Measurements from ENCODE around the gene GAS7.

The GAS7 gene

GRCh38 chr17:10136258-10136981, 62.0 kb downstream of the GAS7 start:
- DNase-seq, result no peak

DNA sequence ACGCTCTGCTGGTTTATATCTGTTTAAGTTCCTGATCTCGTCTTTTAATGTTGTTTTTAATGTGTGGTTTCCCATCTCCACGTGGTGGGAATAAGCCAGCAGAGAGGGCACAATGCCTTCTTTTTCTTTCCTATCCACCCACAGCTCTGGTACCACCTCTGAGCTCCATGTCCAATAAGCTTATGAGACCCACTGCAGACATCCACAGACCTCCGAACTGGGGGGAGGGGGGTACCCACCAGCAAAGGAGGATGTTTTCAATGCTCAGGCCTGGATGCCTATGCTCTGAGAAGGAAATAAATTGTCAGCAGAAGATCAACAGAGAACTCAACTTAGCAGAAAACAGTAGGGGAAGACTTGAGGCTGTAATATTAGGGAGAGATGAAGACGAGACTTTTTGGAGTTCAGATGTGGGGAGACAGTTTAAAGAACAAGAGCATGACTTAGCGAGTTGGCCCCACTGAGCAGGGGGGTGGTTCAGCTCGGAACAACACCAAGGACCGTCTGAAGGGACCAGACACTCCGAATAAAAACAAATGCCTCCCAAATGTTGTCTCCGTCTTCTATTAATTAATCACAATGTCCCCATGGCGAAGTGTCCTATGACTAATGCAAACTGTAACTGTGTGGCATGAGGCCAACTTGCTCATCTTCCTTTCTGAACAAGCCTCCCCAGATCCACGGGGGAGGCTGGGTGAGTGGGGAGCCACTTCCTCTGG, 62.7 kb downstream of the GAS7 start:
- peak in 12 of 56 donors; percentile 10 to 66 (median 20) for DNase-seq

DNA sequence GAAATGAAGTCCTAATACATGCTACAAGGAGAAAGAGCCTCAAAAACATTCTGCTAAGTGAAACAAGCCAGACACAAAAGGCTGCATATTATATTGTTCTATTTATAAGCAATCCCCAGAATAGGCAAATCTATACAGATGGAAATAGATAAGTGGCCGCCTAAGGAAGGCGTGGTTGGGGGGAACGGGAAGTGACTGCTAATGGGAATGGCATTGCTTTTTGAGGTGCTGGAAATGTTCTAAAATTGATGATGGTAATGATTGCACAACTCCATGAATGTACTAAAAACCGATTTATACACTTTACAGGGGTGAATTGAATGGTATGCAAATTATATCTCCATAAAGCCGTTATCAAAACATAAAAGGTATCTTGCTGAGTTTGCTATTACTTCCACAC, 67.7 kb downstream of the GAS7 start:
- DNase-seq, result no peak

GRCh38 chr17:10130263-10130662, 68.1 kb downstream of the GAS7 start:
- DNase-seq, result no peak

DNA sequence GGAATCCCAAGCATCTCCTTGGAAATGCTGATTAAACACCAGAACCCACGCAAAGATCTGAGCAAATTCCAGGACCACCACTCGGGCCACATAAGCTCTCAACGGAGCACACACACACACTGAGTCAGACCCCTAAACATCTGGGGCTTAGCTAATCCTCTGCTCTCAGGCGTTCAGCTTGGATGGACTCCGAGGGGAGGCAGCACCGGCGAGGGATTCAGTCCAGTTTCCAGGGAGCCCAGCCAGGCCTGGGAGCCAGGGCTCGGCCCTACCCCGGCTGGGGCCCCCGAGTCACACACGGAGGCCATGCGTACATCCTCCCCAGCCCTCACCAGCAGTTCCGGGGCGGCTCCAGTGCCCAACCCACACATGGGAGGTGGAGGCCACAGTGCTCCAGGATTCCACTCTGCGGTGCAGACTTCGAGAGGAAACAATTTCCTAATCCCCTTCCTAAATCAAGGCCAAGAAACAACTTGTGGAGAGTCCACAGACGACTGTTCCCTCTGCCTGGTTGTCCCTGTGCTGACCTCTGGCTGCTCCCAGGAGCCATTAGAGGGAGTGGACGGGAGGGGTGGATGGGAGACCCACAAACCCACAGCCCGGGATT, 70.5 kb downstream of the GAS7 start:
- DNase-seq, result peak in 22 of 56 donors; percentile 11 to 66 (median 35)

DNA sequence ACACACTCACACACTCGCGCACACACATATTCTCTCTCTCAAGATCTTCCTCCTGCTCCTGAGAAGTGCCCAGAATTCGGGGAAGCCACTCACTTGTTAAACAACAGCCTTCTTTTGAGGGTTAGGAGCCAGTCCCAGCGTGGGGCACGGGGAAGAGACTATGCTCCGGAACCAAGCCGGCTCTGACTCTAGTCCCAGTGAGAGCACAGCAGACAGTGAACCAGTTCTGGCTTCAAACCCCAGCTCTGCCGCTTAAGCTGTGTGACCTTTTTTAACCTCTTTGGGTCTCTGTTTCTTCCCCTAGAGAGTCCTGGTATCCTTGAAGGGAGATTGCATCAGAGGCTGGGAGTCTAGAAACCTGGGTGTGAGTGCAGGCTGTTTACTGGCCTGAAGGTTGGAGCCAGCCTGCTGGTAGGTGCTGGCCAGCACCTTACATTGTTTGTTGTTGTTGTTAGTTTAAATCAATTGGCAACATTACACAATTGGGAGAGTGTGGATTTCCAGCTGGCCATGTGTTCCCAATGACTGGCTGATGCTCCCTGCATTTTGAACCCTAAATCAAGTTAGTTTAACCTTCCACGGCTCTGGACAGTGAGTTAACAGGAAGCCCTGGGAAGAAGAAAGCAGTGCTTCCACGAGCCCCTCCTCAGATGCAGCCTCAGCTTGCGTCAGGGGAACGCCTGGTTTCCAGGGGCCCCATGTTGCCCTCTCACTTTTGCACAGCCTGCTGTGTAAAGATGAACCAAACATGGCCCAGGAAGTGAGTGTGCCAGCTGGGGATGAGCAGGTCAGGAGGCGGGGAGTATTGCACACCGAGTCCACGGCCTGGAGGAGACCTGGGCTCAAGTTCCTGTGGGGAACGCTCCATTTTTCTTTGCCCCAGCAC, 71.5 kb downstream of the GAS7 start:
- no peak for DNase-seq

- no peak for DNase-seq
Measured at GRCh38 chr17:10126276-10126615, 72.2 kb downstream of the GAS7 start.

DNA sequence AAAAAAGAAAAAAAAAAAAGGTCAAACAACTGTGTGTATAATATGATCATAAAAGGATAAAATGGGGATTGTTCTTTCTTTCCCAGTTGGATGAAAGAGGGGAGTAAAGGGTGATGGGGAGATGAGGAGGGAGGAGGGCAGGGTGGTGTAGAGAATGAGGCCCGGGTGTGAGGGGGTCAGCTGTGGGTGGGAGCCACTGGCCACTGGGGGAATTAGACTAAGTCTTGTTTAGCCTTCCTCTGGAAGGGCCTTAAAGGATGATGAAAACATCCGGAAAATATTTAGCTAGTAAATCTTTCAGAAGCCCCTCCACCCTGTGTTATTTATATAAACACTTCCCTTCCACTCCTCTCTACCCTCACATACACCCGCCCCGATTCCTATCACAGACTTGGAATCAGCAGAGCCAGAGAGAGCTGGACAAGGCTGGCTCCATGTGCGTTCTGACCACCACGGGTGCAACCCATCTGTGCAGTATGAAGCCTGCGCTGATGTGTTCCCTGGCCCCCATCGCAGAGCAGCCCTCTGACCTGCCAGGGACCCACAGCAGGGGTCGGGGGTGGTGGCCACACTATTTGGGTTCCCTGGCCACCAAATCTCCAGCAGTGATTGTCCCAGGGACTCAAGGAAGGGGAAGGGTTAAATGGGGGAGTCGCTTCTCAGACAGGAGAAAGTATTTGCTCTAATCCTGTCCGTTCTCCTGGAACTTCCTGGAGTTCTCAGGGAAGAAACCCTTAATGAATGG, 72.7 kb downstream of the GAS7 start:
- no peak for DNase-seq

DNA sequence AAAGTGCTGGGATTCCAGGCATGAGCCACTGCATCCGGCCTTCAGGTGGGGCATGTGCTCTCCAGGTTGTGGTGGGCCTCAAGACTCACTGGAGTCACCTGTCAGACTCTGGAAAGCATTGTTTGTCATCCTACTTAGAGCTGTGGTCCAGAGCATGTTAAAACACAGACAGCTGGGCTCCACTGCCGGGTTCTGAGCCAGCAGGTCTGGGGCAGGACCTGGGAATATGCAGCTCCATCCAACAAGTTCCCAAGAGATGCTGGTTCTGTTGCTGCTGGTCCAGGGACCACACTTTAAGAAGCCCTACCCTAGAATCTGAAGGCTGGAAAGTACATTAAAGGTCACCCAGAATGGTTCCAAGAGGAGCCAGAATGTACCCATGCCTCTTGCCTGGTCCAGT, 75.3 kb downstream of the GAS7 start:
- no peak for DNase-seq

DNA sequence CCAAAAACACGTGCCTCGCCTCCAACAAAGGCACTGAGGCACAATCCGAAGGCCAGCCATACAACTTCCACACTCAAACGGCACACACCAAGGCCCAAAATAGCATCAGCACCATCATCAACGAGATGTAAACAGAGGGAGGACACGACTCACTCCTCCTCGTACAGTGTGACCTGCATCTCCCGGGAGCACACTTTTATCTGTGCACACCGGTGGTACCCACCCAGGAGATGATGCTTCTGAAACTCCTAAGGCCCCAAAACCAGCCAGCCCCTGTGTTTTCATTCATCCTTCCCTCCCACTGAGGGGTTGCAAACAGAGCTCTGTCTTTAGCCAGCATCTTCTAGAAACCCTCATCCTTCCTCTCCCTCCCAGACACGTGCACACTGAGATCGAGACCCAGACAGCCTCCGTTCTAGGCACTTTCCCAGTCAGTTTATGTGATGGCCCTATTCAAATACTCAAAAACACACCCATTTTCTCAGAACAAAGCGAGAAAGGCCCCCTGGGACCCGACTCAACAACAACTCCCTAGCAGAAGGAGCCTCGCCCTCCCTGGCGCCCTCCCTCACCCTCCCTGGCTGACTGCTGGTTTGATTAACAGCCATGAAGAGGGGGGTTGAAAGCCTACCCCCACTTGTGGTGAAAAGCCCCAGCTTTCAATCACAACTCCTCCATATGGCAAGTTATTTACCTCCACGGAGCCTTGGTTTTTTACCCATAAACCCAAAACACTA, 76.3 kb downstream of the GAS7 start:
- no peak for DNase-seq

DNA sequence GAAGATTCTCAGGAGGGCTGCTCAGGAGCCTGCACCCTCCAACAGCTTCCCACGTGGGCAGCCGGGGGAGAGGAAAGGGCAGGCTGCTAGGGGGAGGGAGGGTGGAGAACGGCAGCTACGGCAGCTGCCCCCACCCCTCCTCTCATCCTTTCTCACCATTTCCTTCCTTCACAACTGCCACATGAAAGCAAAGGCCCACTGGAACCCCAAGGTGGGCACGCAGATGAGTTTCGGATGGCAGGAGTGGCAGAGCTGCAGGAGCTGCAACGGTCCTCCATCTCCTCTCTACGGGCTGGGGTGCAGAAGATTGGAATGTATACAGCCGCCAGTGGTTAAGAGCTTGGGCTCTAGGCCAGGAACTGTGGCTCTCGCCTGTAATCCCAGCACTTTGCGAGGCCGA, 77.7 kb downstream of the GAS7 start:
- no peak for DNase-seq

- peak in 1 of 56 donors; percentile 45 for DNase-seq
Measured at GRCh38 chr17:10120109-10120485, 78.3 kb downstream of the GAS7 start.

DNA sequence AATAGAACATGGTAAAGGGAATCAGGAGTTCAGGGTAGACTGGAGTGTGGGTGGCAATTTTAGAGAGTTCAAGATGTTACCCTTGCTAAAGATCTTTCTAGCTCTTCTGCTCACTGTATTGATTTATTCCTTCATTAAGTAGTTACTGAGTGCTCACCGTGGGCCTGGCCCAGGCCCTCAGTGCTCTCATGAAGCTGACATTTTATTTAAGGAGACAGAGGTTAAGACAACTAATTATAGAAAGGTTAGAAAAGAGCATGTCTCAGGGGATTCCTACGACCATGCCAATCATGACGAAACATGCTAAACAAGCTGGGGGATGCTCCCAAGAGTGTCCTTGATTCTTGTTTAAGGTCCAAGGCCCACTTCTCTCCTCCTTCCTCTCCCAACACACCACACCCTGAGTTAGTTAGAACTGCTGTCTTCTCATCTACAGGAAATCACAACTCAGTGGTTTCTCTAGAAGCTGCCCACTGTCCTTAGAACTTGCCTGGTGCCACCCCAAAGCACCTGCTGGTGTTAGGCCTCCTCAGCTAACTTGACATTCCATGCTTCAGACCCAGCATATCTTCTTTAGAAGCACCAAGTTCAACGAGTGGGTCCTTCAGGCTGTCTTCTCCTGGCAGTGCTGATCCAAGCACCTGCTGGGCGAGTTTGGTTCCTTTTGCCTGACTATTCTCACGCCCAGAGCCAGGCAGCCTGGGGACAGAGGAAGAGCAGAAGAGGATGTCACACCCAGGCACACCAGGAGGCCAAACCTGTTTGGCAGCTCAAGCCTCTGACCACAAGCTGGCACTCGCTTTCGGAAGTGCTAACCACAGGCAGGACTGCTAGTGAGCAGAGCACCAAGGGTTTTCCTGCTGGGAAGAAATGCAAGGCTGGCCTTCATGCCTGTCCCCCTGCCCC, 79.0 kb downstream of the GAS7 start:
- DNase-seq, result peak in 3 of 56 donors; percentile 6 to 45 (median 28)

DNA sequence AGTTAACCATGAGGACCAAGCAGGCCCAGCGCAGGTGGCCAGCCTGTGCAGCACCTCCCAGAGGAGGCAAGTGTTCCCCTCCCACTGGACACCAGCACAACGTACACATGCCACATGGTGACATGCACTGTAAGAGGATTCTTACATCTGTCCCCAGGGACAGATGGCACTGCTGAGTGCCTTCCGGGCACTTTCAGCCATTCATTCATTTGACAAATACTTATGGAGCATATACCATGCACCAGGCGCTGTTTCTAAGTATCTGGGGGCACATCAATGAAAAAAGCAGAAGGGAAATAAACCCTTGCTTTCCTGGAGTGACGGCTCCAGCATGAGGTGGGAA, 79.6 kb downstream of the GAS7 start:
- no peak for DNase-seq

- peak in 36 of 56 donors; percentile 6 to 76 (median 44) for DNase-seq
Measured at GRCh38 chr17:10117581-10118001, 80.8 kb downstream of the GAS7 start.

DNA sequence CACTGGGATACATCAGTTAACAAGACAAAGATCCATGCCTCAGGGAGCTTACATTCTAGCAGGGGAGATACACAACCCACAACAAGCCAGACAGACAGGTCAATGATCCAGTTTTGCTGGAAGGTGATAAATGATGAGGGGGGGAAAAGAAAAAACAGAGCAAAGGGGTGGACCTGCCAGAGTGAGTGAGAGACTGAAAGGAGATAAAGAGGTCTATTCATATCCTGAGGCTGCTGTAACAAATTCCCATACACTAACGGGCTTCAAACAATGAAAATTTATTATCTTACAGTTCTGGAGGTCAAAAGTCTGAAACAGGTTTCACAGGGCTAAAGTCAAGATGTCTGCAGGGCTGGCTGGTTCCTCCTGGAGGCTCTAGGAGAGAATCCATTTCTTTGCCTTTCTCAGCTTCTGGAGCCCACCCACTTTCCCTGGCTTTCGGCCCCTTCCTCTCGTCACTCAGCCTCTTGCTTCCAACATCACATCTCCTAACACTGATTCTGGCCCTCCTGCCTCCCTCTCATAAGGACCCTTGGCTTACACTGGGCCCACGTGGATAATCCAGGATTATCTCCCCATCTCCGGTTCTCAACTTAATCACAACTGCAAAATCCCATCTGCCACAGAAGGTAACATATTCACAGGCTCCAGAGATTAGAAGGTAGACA, 81.5 kb downstream of the GAS7 start:
- DNase-seq, result no peak

DNA sequence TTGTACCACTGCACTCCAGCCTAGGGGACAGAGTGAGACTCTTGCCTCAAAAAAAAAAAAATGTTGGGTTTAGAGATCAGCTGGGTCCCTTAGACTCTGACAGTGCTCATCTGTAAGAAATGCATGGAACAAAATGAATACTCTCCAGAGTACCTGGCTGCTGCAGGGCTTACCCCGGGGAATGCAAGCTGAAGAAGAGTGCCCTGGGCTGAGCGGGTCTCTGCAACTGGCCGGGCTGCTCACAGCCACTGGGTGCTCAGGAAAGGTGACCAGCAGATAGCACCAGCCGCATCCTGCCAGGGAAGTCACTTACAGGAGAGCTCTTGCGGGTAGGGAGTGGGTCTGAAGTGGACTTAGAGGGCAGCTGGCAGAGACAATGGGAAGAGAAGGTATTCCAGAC, 82.1 kb downstream of the GAS7 start:
- no peak for DNase-seq

DNA sequence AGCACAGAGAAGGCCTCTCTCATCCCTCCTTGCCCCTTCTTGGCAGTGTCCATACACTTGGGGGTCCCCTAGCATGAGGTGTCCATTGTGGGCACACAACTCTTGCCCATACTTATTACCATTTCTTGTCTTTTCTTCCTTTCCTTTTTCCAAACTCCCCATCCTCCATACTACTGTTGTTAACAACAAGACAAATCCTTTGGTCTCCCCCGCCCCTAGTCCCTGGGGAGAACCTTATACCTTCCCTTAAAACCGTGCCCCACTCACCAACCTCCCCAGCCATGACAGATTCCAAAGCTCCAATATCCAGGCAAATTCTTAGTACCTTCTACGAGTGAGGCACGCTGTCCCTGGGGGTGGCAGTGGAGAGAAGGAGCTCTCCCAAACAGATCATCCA, 82.9 kb downstream of the GAS7 start:
- no peak for DNase-seq
